Measurements from ENCODE around the gene LCE4A.

The LCE4A gene

GRCh38 chr1:152745289-152745704 lies 37.3 kb downstream of the LCE4A start:
- Histone ChIP-seq H3K4me1 (ENCODE audit: control extremely low read depth in 1 of 4, control insufficient read depth in 4 of 4, insufficient read depth in 4 of 4, low read length in 3 of 4) (no peaks in the 10 kb centered on the region), H3K27ac (ENCODE audit: insufficient read depth in 1 of 2, low read depth in 1 of 2, low read length in 2 of 2, poor library complexity in 1 of 2, severe bottlenecking in 2 of 2) (no peak overlapping the region), H3K9me3 (ENCODE audit: control extremely low read depth in 1 of 5, control insufficient read depth in 4 of 5, insufficient read depth in 2 of 5, low read depth in 1 of 5, low read length in 4 of 5) (no peaks in the 10 kb centered on the region), H3K4me3 (ENCODE audit: control insufficient read depth in 1 of 7, extremely low read depth in 1 of 7, insufficient read depth in 4 of 7, low read depth in 2 of 7, low read length in 6 of 7) (no peak overlapping the region), H3K27me3 (replicated peaks in 2 of 5; ENCODE audit: control insufficient read depth in 4 of 5, insufficient read depth in 5 of 5, low read length in 4 of 5) (peaks cover 0 to 19% (median 5%) of the 10 kb centered on the region in 5 experiments), H3K36me3 (ENCODE audit: control insufficient read depth in 4 of 4, insufficient read depth in 4 of 4, low read length in 3 of 4) (no peaks in the 10 kb centered on the region)
- ChIA-PET CTCF (no interaction called here), POLR2A (no interaction called here)
- DNase-seq = no peak
- 100% methylated on average over 3 of the region's 4 CpGs for WGBS (ENCODE audit: insufficient coverage)

DNA sequence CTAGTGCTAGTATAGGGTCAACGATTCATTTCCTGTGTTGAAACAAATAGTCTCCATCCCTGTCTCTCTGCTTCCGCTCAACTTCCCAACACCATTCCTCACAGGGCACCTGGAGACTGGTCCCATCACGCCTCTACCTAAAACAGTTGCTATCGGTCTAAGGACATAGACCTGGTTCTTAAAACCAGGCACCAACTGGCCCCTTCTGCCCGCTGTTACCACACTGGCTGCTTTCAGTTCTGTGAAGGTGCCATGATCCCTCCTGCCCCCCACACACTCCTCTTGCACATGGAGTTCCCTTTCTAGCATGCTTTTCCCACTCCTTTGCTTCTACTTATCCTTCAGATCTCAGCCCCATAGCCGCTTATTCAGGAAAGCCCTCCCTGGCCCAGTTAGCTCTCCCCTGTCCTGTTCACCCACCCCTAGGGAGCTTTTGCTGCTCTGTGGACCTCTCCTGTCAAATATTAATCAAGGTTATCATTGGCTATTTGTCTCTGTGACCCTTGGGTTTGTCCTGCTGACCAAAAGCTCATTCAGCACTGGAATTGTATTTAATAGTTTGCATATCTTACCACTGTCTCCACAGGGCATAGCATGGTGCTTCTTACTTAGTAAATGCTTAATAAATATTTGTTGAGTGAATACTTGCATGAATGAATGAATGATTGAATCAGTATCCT lies 37.9 kb downstream of the LCE4A start:
- peaks cover 0 to 24% (median 5%) of the 10 kb centered on the region in 5 experiments for H3K27me3 ChIP-seq (replicated peaks in 2 of 5; ENCODE audit: control insufficient read depth in 4 of 5, insufficient read depth in 5 of 5, low read length in 4 of 5)
- CTCF ChIA-PET = no interaction called here

DNA sequence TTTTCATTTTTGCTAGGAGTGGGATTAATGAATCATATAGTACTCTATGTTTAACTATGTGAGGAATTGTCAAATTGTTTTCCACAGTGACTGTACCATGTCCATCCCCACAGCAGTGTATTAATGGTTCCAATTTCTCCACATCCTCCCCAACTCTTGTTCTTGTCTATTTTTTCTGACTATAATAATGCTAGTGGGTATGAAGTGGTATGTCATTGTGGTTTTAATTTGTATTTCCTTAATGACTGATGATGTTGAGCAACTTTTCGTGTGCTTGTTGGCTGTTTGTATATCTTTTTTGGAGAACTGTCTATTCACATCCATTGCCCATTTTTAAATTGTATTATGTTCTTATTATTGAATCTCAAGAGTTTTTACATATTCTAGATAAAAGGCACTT lies 39.9 kb downstream of the LCE4A start:
- no peaks in the 10 kb centered on the region for H3K36me3 ChIP-seq (ENCODE audit: control insufficient read depth in 4 of 4, insufficient read depth in 4 of 4, low read length in 3 of 4)
- POLR2A ChIA-PET = no interaction called here
- no peaks in the 10 kb centered on the region for H3K4me1 ChIP-seq (ENCODE audit: control extremely low read depth in 1 of 4, control insufficient read depth in 4 of 4, insufficient read depth in 4 of 4, low read length in 3 of 4)
- CTCF ChIA-PET = no interaction called here
- H3K27me3 ChIP-seq (replicated peaks in 2 of 5; ENCODE audit: control insufficient read depth in 4 of 5, insufficient read depth in 5 of 5, low read length in 4 of 5) = peaks cover 2 to 21% (median 5%) of the 10 kb centered on the region in 5 experiments
- no peak overlapping the region for H3K27ac ChIP-seq (ENCODE audit: insufficient read depth in 1 of 2, low read depth in 1 of 2, low read length in 2 of 2, poor library complexity in 1 of 2, severe bottlenecking in 2 of 2)
- H3K9me3 ChIP-seq (ENCODE audit: control extremely low read depth in 1 of 5, control insufficient read depth in 4 of 5, insufficient read depth in 2 of 5, low read depth in 1 of 5, low read length in 4 of 5) = no peaks in the 10 kb centered on the region
- no CpG with 5 or more reads among the region's 1 CpG for WGBS (ENCODE audit: insufficient coverage)
- H3K4me3 ChIP-seq (ENCODE audit: control insufficient read depth in 1 of 7, extremely low read depth in 1 of 7, insufficient read depth in 4 of 7, low read depth in 2 of 7, low read length in 6 of 7) = no peak overlapping the region
- peak in 2 of 3 donors; percentile 13 to 25 for DNase-seq

More for the DNA sequence above, 37.9 kb downstream of the LCE4A start:
- DNase-seq = no peak
- WGBS (ENCODE audit: insufficient coverage) = 92% methylated on average over 5 of the region's 6 CpGs
- no peak overlapping the region for H3K4me3 ChIP-seq (ENCODE audit: control insufficient read depth in 1 of 7, extremely low read depth in 1 of 7, insufficient read depth in 4 of 7, low read depth in 2 of 7, low read length in 6 of 7)
- no peaks in the 10 kb centered on the region for H3K9me3 ChIP-seq (ENCODE audit: control extremely low read depth in 1 of 5, control insufficient read depth in 4 of 5, insufficient read depth in 2 of 5, low read depth in 1 of 5, low read length in 4 of 5)
- H3K4me1 ChIP-seq (ENCODE audit: control extremely low read depth in 1 of 4, control insufficient read depth in 4 of 4, insufficient read depth in 4 of 4, low read length in 3 of 4) = no peaks in the 10 kb centered on the region
- POLR2A ChIA-PET = no interaction called here
- no peak overlapping the region for H3K27ac ChIP-seq (ENCODE audit: insufficient read depth in 1 of 2, low read depth in 1 of 2, low read length in 2 of 2, poor library complexity in 1 of 2, severe bottlenecking in 2 of 2)
- H3K36me3 ChIP-seq (ENCODE audit: control insufficient read depth in 4 of 4, insufficient read depth in 4 of 4, low read length in 3 of 4) = no peaks in the 10 kb centered on the region

DNA sequence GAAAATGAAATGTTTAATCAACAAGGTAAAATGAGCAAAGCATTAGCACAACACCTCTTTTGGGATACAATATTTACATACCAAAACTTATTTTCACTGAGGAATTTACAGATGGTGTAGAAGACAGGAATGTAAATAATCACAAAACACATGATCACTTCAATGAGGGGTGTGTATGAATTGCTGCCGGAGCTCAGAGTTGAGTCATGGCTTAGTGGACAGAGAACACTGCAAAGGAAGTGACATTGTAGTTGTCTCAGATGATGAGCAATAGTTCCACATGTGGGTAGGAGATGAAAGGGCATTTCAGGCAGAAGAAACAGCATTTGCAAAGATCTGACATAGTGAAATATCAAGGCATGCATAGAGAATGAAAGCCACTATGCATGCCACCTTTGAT lies 44.3 kb downstream of the LCE4A start:
- Histone ChIP-seq H3K27me3 (replicated peaks in 2 of 5; ENCODE audit: control insufficient read depth in 4 of 5, insufficient read depth in 5 of 5, low read length in 4 of 5) (peaks cover 0 to 25% (median 5%) of the 10 kb centered on the region in 5 experiments), H3K9me3 (ENCODE audit: control extremely low read depth in 1 of 5, control insufficient read depth in 4 of 5, insufficient read depth in 2 of 5, low read depth in 1 of 5, low read length in 4 of 5) (no peaks in the 10 kb centered on the region), H3K4me1 (ENCODE audit: control extremely low read depth in 1 of 4, control insufficient read depth in 4 of 4, insufficient read depth in 4 of 4, low read length in 3 of 4) (no peaks in the 10 kb centered on the region), H3K27ac (ENCODE audit: insufficient read depth in 1 of 2, low read depth in 1 of 2, low read length in 2 of 2, poor library complexity in 1 of 2, severe bottlenecking in 2 of 2) (no peak overlapping the region), H3K36me3 (ENCODE audit: control insufficient read depth in 4 of 4, insufficient read depth in 4 of 4, low read length in 3 of 4) (no peaks in the 10 kb centered on the region), H3K4me3 (ENCODE audit: control insufficient read depth in 1 of 7, extremely low read depth in 1 of 7, insufficient read depth in 4 of 7, low read depth in 2 of 7, low read length in 6 of 7) (no peak overlapping the region)
- 56% methylated on average over 1 of the region's 1 CpG for WGBS (ENCODE audit: insufficient coverage)
- ChIA-PET CTCF (no interaction called here), POLR2A (no interaction called here)
- no peak for DNase-seq

- CTCF ChIA-PET = no interaction called here
- POLR2A ChIA-PET = no interaction called here
- no peaks in the 10 kb centered on the region for H3K36me3 ChIP-seq (ENCODE audit: control insufficient read depth in 4 of 4, insufficient read depth in 4 of 4, low read length in 3 of 4)
- H3K4me1 ChIP-seq (ENCODE audit: control extremely low read depth in 1 of 4, control insufficient read depth in 4 of 4, insufficient read depth in 4 of 4, low read length in 3 of 4) = no peaks in the 10 kb centered on the region
- no peak overlapping the region for H3K4me3 ChIP-seq (ENCODE audit: control insufficient read depth in 1 of 7, extremely low read depth in 1 of 7, insufficient read depth in 4 of 7, low read depth in 2 of 7, low read length in 6 of 7)
- no peak overlapping the region for H3K27ac ChIP-seq (ENCODE audit: insufficient read depth in 1 of 2, low read depth in 1 of 2, low read length in 2 of 2, poor library complexity in 1 of 2, severe bottlenecking in 2 of 2)
- H3K9me3 ChIP-seq (ENCODE audit: control extremely low read depth in 1 of 5, control insufficient read depth in 4 of 5, insufficient read depth in 2 of 5, low read depth in 1 of 5, low read length in 4 of 5) = no peaks in the 10 kb centered on the region
- 50% methylated on average over 1 of the region's 1 CpG for WGBS (ENCODE audit: insufficient coverage)
- DNase-seq = no peak
- peaks cover 0 to 26% (median 3%) of the 10 kb centered on the region in 5 experiments for H3K27me3 ChIP-seq (replicated peaks in 2 of 5; ENCODE audit: control insufficient read depth in 4 of 5, insufficient read depth in 5 of 5, low read length in 4 of 5)
Observed at GRCh38 chr1:152753586-152753985, 45.6 kb downstream of the LCE4A start.

- Histone ChIP-seq H3K4me1 (ENCODE audit: control extremely low read depth in 1 of 4, control insufficient read depth in 4 of 4, insufficient read depth in 4 of 4, low read length in 3 of 4) (no peaks in the 10 kb centered on the region), H3K36me3 (ENCODE audit: control insufficient read depth in 4 of 4, insufficient read depth in 4 of 4, low read length in 3 of 4) (no peaks in the 10 kb centered on the region), H3K4me3 (ENCODE audit: control insufficient read depth in 1 of 7, extremely low read depth in 1 of 7, insufficient read depth in 4 of 7, low read depth in 2 of 7, low read length in 6 of 7) (no peak overlapping the region), H3K27ac (ENCODE audit: insufficient read depth in 1 of 2, low read depth in 1 of 2, low read length in 2 of 2, poor library complexity in 1 of 2, severe bottlenecking in 2 of 2) (no peak overlapping the region), H3K27me3 (replicated peaks in 2 of 5; ENCODE audit: control insufficient read depth in 4 of 5, insufficient read depth in 5 of 5, low read length in 4 of 5) (peaks cover 0 to 22% (median 3%) of the 10 kb centered on the region in 5 experiments), H3K9me3 (ENCODE audit: control extremely low read depth in 1 of 5, control insufficient read depth in 4 of 5, insufficient read depth in 2 of 5, low read depth in 1 of 5, low read length in 4 of 5) (no peaks in the 10 kb centered on the region)
- ChIA-PET CTCF (no interaction called here), POLR2A (no interaction called here)
- no peak for DNase-seq
- no CpG with 5 or more reads among the region's 2 CpGs for WGBS (ENCODE audit: insufficient coverage)
Observed at GRCh38 chr1:152756872-152757271, 48.9 kb downstream of the LCE4A start.

DNA sequence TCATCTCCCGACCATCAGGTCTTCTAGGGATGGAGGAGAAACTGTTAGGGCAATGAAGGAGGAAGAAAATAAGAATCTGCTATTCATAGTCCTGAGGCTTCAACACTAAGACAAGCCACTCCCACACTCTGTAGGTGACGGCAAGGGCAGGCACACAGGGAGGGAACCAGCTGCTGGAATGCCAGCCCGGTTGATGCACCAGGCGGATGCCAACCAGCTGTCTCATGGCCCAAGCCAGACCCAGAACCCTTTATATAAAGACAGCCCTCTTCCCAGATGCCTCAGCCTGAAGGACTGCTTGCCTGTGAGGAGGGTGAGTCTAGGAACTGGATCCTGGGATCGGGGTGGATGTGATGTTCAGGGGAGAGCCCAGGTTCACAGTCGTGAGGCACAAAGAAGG lies 49.8 kb downstream of the LCE4A start, which contains the start of gene KPRP:
KPRP (plus strand) TSS at position 279 of the 400 bp plus-strand sequence. CDS start 1,564 bp downstream, outside the sequence.
- H3K36me3 ChIP-seq (ENCODE audit: control insufficient read depth in 4 of 4, insufficient read depth in 4 of 4, low read length in 3 of 4) = no peaks in the 10 kb centered on the region
- no peaks in the 10 kb centered on the region for H3K9me3 ChIP-seq (ENCODE audit: control extremely low read depth in 1 of 5, control insufficient read depth in 4 of 5, insufficient read depth in 2 of 5, low read depth in 1 of 5, low read length in 4 of 5)
- POLR2A ChIA-PET = no interaction called here
- no peak for DNase-seq
- no peaks in the 10 kb centered on the region for H3K4me1 ChIP-seq (ENCODE audit: control extremely low read depth in 1 of 4, control insufficient read depth in 4 of 4, insufficient read depth in 4 of 4, low read length in 3 of 4)
- WGBS (ENCODE audit: insufficient coverage) = 80% methylated on average over 3 of the region's 6 CpGs
- no peak within 1 kb of the TSS for H3K4me3 ChIP-seq (ENCODE audit: control insufficient read depth in 1 of 7, extremely low read depth in 1 of 7, insufficient read depth in 4 of 7, low read depth in 2 of 7, low read length in 6 of 7)
- CTCF ChIA-PET = interaction anchor here (0.6 kb wide), 1 partner anchor 532 kb away, joined by 3 read pairs; no protein-coding TSS in a partner anchor
- no peak within 1 kb of the TSS for H3K27ac ChIP-seq (ENCODE audit: insufficient read depth in 1 of 2, low read depth in 1 of 2, low read length in 2 of 2, poor library complexity in 1 of 2, severe bottlenecking in 2 of 2)
- peaks cover 0 to 18% (median 0%) of the 10 kb centered on the region in 5 experiments for H3K27me3 ChIP-seq (replicated peaks in 2 of 5; ENCODE audit: control insufficient read depth in 4 of 5, insufficient read depth in 5 of 5, low read length in 4 of 5)

Data from common myeloid progenitor, CD34-positive (primary cell).